Measurements from ENCODE around the gene MRPL58.
"Not testable (repeated sequence)": the region's sequence is repeated elsewhere in the genome, so short reads cannot be mapped to it uniquely, and the experiment has no call there.

The MRPL58 gene

GRCh38 chr17:75045946-75046406, 33.5 kb downstream of the MRPL58 start:
- not testable (repeated sequence) for H3K36me3 ChIP-seq (ENCODE audit: control insufficient read depth, insufficient read depth, low read length); H3K27me3 ChIP-seq (ENCODE audit: control insufficient read depth, insufficient read depth, low read length); H3K9me3 ChIP-seq (ENCODE audit: control insufficient read depth, low read length); H3K4me1 ChIP-seq (ENCODE audit: control insufficient read depth, insufficient read depth, low read length)
- Histone ChIP-seq H3K4me3 (ENCODE audit: low read length) (peak overlapping the region; percentile 70), H3K9ac (ENCODE audit: low read length) (peak overlapping the region; percentile 93)

GRCh38 chr17:75046407-75047289, 34.2 kb downstream of the MRPL58 start, which contains the start of the genes ATP5PD and KCTD2:
Gene ATP5PD, minus strand, starts transcription at chr17:75046969. Its CDS starts 4,319 bp downstream, at chr17:75042650.
Gene KCTD2, plus strand, starts transcription at chr17:75047225. Its CDS starts 26 bp downstream, at chr17:75047251.
- H3K9me3 ChIP-seq (ENCODE audit: control insufficient read depth, low read length), result no peaks in the 10 kb centered on the region
- H3K27me3 ChIP-seq (ENCODE audit: control insufficient read depth, insufficient read depth, low read length), result no peaks in the 10 kb centered on the region
- peak within 1 kb of the TSS; percentile 70 for H3K4me3 ChIP-seq (ENCODE audit: low read length)
- peak within 1 kb of the TSS; percentile 93 for H3K9ac ChIP-seq (ENCODE audit: low read length)
- H3K36me3 ChIP-seq (ENCODE audit: control insufficient read depth, insufficient read depth, low read length), result no peaks in the 10 kb centered on the region
- peaks cover 6% of the 10 kb centered on the region for H3K4me1 ChIP-seq (ENCODE audit: control insufficient read depth, insufficient read depth, low read length)

- Histone ChIP-seq H3K27me3 (ENCODE audit: control insufficient read depth, insufficient read depth, low read length) (no peaks in the 10 kb centered on the region), H3K4me3 (ENCODE audit: low read length) (peak overlapping the region; percentile 56), H3K4me1 (ENCODE audit: control insufficient read depth, insufficient read depth, low read length) (peaks cover 6% of the 10 kb centered on the region), H3K9ac (ENCODE audit: low read length) (peak overlapping the region; percentile 76), H3K9me3 (ENCODE audit: control insufficient read depth, low read length) (no peaks in the 10 kb centered on the region), H3K36me3 (ENCODE audit: control insufficient read depth, insufficient read depth, low read length) (no peaks in the 10 kb centered on the region)
These were observed 35.1 kb downstream of the MRPL58 start for GRCh38 chr17:75047398-75048098.

- H3K9me3 ChIP-seq (ENCODE audit: control insufficient read depth, low read length), result no peaks in the 10 kb centered on the region
- no peaks in the 10 kb centered on the region for H3K36me3 ChIP-seq (ENCODE audit: control insufficient read depth, insufficient read depth, low read length)
- no peak overlapping the region for H3K4me3 ChIP-seq (ENCODE audit: low read length)
- H3K27me3 ChIP-seq (ENCODE audit: control insufficient read depth, insufficient read depth, low read length), result no peaks in the 10 kb centered on the region
- H3K9ac ChIP-seq (ENCODE audit: low read length), result peak overlapping the region; percentile 76
- peaks cover 6% of the 10 kb centered on the region for H3K4me1 ChIP-seq (ENCODE audit: control insufficient read depth, insufficient read depth, low read length)
These were observed 35.9 kb downstream of the MRPL58 start for GRCh38 chr17:75048249-75048878.

- Histone ChIP-seq H3K36me3 (ENCODE audit: control insufficient read depth, insufficient read depth, low read length) (no peaks in the 10 kb centered on the region), H3K4me1 (ENCODE audit: control insufficient read depth, insufficient read depth, low read length) (peaks cover 6% of the 10 kb centered on the region), H3K4me3 (ENCODE audit: low read length) (no peak overlapping the region), H3K9me3 (ENCODE audit: control insufficient read depth, low read length) (no peaks in the 10 kb centered on the region), H3K27me3 (ENCODE audit: control insufficient read depth, insufficient read depth, low read length) (no peaks in the 10 kb centered on the region), H3K9ac (ENCODE audit: low read length) (no peak overlapping the region)
These were observed 36.6 kb downstream of the MRPL58 start for GRCh38 chr17:75049057-75049456.

- no peaks in the 10 kb centered on the region for H3K36me3 ChIP-seq (ENCODE audit: control insufficient read depth, insufficient read depth, low read length)
These were observed 37.2 kb downstream of the MRPL58 start for GRCh38 chr17:75049706-75050105.

GRCh38 chr17:75051941-75052340, 39.5 kb downstream of the MRPL58 start:
- H3K4me3 ChIP-seq (ENCODE audit: low read length), result no peak overlapping the region

More at GRCh38 chr17:75049706-75050105, 37.2 kb downstream of the MRPL58 start:
- Histone ChIP-seq H3K4me3 (ENCODE audit: low read length) (no peak overlapping the region), H3K9ac (ENCODE audit: low read length) (no peak overlapping the region), H3K9me3 (ENCODE audit: control insufficient read depth, low read length) (no peaks in the 10 kb centered on the region), H3K4me1 (ENCODE audit: control insufficient read depth, insufficient read depth, low read length) (peaks cover 6% of the 10 kb centered on the region), H3K27me3 (ENCODE audit: control insufficient read depth, insufficient read depth, low read length) (no peaks in the 10 kb centered on the region)

GRCh38 chr17:75059369-75060345, 47.2 kb downstream of the MRPL58 start:
- Histone ChIP-seq H3K9me3 (ENCODE audit: control insufficient read depth, low read length) (no peaks in the 10 kb centered on the region), H3K9ac (ENCODE audit: low read length) (no peak overlapping the region), H3K36me3 (ENCODE audit: control insufficient read depth, insufficient read depth, low read length) (peaks cover 31% of the 10 kb centered on the region), H3K4me1 (ENCODE audit: control insufficient read depth, insufficient read depth, low read length) (no peaks in the 10 kb centered on the region), H3K27me3 (ENCODE audit: control insufficient read depth, insufficient read depth, low read length) (no peaks in the 10 kb centered on the region), H3K4me3 (ENCODE audit: low read length) (no peak overlapping the region)

More at GRCh38 chr17:75051941-75052340, 39.5 kb downstream of the MRPL58 start:
- H3K4me1 ChIP-seq (ENCODE audit: control insufficient read depth, insufficient read depth, low read length), result peaks cover 6% of the 10 kb centered on the region
- no peaks in the 10 kb centered on the region for H3K9me3 ChIP-seq (ENCODE audit: control insufficient read depth, low read length)
- no peaks in the 10 kb centered on the region for H3K36me3 ChIP-seq (ENCODE audit: control insufficient read depth, insufficient read depth, low read length)
- no peak overlapping the region for H3K9ac ChIP-seq (ENCODE audit: low read length)
- H3K27me3 ChIP-seq (ENCODE audit: control insufficient read depth, insufficient read depth, low read length), result no peaks in the 10 kb centered on the region

GRCh38 chr17:75060434-75061054, 48.1 kb downstream of the MRPL58 start:
- Histone ChIP-seq H3K36me3 (ENCODE audit: control insufficient read depth, insufficient read depth, low read length) (peaks cover 31% of the 10 kb centered on the region), H3K27me3 (ENCODE audit: control insufficient read depth, insufficient read depth, low read length) (no peaks in the 10 kb centered on the region), H3K9me3 (ENCODE audit: control insufficient read depth, low read length) (no peaks in the 10 kb centered on the region), H3K4me1 (ENCODE audit: control insufficient read depth, insufficient read depth, low read length) (no peaks in the 10 kb centered on the region), H3K9ac (ENCODE audit: low read length) (no peak overlapping the region), H3K4me3 (ENCODE audit: low read length) (no peak overlapping the region)

- Histone ChIP-seq H3K4me1 (ENCODE audit: control insufficient read depth, insufficient read depth, low read length) (no peaks in the 10 kb centered on the region), H3K4me3 (ENCODE audit: low read length) (no peak overlapping the region), H3K27me3 (ENCODE audit: control insufficient read depth, insufficient read depth, low read length) (no peaks in the 10 kb centered on the region), H3K9me3 (ENCODE audit: control insufficient read depth, low read length) (no peaks in the 10 kb centered on the region), H3K36me3 (ENCODE audit: control insufficient read depth, insufficient read depth, low read length) (peaks cover 31% of the 10 kb centered on the region), H3K9ac (ENCODE audit: low read length) (no peak overlapping the region)
These were observed 48.6 kb downstream of the MRPL58 start for GRCh38 chr17:75061055-75061438.

GRCh38 chr17:75061618-75062017, 49.1 kb downstream of the MRPL58 start:
- Histone ChIP-seq H3K4me3 (ENCODE audit: low read length) (no peak overlapping the region), H3K27me3 (ENCODE audit: control insufficient read depth, insufficient read depth, low read length) (no peaks in the 10 kb centered on the region), H3K9ac (ENCODE audit: low read length) (no peak overlapping the region), H3K4me1 (ENCODE audit: control insufficient read depth, insufficient read depth, low read length) (no peaks in the 10 kb centered on the region), H3K9me3 (ENCODE audit: control insufficient read depth, low read length) (no peaks in the 10 kb centered on the region), H3K36me3 (ENCODE audit: control insufficient read depth, insufficient read depth, low read length) (peaks cover 31% of the 10 kb centered on the region)
